ENCODE data around the gene PRH2. TPM values are rescaled to one million over a fixed set of nuclear protein-coding genes. Genes with fewer than 3 reads are reported as not detected.
A peak's percentile ranks its signal among the peaks of the same experiment; 100 is the strongest.

Gene PRH2
- total and polyA plus RNA-seq, 2 donors (not counting 3 experiments of a cell fraction or from before 2014, with no cell fraction given): not detected

GRCh38 chr12:10959804-10960203 is 30.8 kb downstream of the PRH2 start:
- Histone ChIP-seq H3K9ac (replicated peaks; ENCODE audit: extremely low read depth, insufficient read depth, low read length) (no peak overlapping the region), H3K4me1 (ENCODE audit: control insufficient read depth, extremely low read depth, insufficient read depth, low read length) (no peaks in the 10 kb centered on the region), H3K9me1 (replicated peaks; ENCODE audit: control insufficient read depth, extremely low read depth, insufficient read depth, low read length) (no peaks in the 10 kb centered on the region), H3K27me3 (ENCODE audit: control insufficient read depth in 2 of 2, insufficient read depth in 2 of 2, low read length in 2 of 2) (no peaks in the 10 kb centered on the region), H3K4me2 (ENCODE audit: insufficient read depth, low read length) (no peak overlapping the region), H3K4me3 (replicated peaks in 1 of 3; ENCODE audit: insufficient read depth in 1 of 3, low read depth in 1 of 3, low read length in 3 of 3) (no peak overlapping the region), H3K79me2 (ENCODE audit: control insufficient read depth, insufficient read depth, low read length) (no peaks in the 10 kb centered on the region), H3K27ac (ENCODE audit: insufficient read depth, low read depth, low read length) (no peak overlapping the region), H4K20me1 (replicated peaks; ENCODE audit: control insufficient read depth, extremely low read depth, insufficient read depth, low read length) (no peaks in the 10 kb centered on the region), H3K9me3 (replicated peaks; ENCODE audit: control insufficient read depth, insufficient read depth, low read length) (no peaks in the 10 kb centered on the region), H3K36me3 (ENCODE audit: control insufficient read depth in 2 of 2, extremely low read depth in 1 of 2, insufficient read depth in 2 of 2, low read length in 2 of 2) (no peaks in the 10 kb centered on the region), H2AFZ (ENCODE audit: low read depth, low read length) (no peak overlapping the region)
- TF ChIP-seq POLR2AphosphoS5 (IDR thresholded peaks at IDR 0.05; ENCODE audit: insufficient read depth, low read depth, low read length) (no peak), JUN (IDR thresholded peaks at IDR 0.05; ENCODE audit: borderline replicate concordance, insufficient read depth, insufficient read length, low read depth) (no peak), MAX (IDR thresholded peaks at IDR 0.05; ENCODE audit: insufficient read depth, insufficient read length) (no peak), GATA2 (IDR thresholded peaks at IDR 0.05; ENCODE audit: insufficient read depth, insufficient read length, low read depth, low read length) (no peak)
- no peak for FAIRE-seq
- BruUV-seq (replicated peaks): no TSS peak
- intact Hi-C loops (cut with micrococcal nuclease): loop anchor here (2.0 to 10.0 kb wide), 2 partner anchors 215 to 239 kb away; partner anchors contain the start of gene SMIM10L1
- dilution Hi-C loops (cut with MboI; ENCODE audit: extremely low pct_ligation_motif_present, low sequenced_read_pairs): no loop called here
- CTCF ChIA-PET: interaction anchor here (0.7 to 1.1 kb wide), 2 partner anchors 212 to 240 kb away, joined by 3 to 8 read pairs; no protein-coding TSS in a partner anchor
- peak; percentile 38 for DNase-seq (ENCODE audit: low read depth, low spot score)
- POLR2A ChIA-PET: no interaction called here

- FAIRE-seq: no peak
- no peak for TF ChIP-seq FOS (IDR thresholded peaks at IDR 0.05; ENCODE audit: borderline replicate concordance, insufficient read depth, low read length)
- ChIA-PET CTCF (interaction anchor here (0.7 to 1.1 kb wide), 2 partner anchors 212 to 239 kb away, joined by 3 to 8 read pairs; no protein-coding TSS in a partner anchor), POLR2A (no interaction called here)
- no peak overlapping the region for H3K4me2 ChIP-seq (ENCODE audit: insufficient read depth, low read length)
- H3K9me3 ChIP-seq (replicated peaks; ENCODE audit: control insufficient read depth, insufficient read depth, low read length): no peaks in the 10 kb centered on the region
- no TSS peak for BruUV-seq (replicated peaks)
- intact Hi-C loops (cut with micrococcal nuclease) (loop anchor here (10.0 kb wide), 1 partner anchor 215 kb away; the partner anchor contains the start of gene SMIM10L1), dilution Hi-C loops (cut with MboI; ENCODE audit: extremely low pct_ligation_motif_present, low sequenced_read_pairs) (no loop called here)
- H3K4me3 ChIP-seq (replicated peaks in 1 of 3; ENCODE audit: insufficient read depth in 1 of 3, low read depth in 1 of 3, low read length in 3 of 3): no peak overlapping the region
- DNase-seq (ENCODE audit: low read depth, low spot score): no peak
- no peak overlapping the region for H3K9ac ChIP-seq (replicated peaks; ENCODE audit: extremely low read depth, insufficient read depth, low read length)
- no peak overlapping the region for H3K27ac ChIP-seq (ENCODE audit: insufficient read depth, low read depth, low read length)
- H3K27me3 ChIP-seq (ENCODE audit: control insufficient read depth in 2 of 2, insufficient read depth in 2 of 2, low read length in 2 of 2): no peaks in the 10 kb centered on the region
- no peaks in the 10 kb centered on the region for H3K36me3 ChIP-seq (ENCODE audit: control insufficient read depth in 2 of 2, extremely low read depth in 1 of 2, insufficient read depth in 2 of 2, low read length in 2 of 2)
- no peak overlapping the region for H2AFZ ChIP-seq (ENCODE audit: low read depth, low read length)
- no peaks in the 10 kb centered on the region for H3K4me1 ChIP-seq (ENCODE audit: control insufficient read depth, extremely low read depth, insufficient read depth, low read length)
- H3K79me2 ChIP-seq (ENCODE audit: control insufficient read depth, insufficient read depth, low read length): no peaks in the 10 kb centered on the region
- no peaks in the 10 kb centered on the region for H3K9me1 ChIP-seq (replicated peaks; ENCODE audit: control insufficient read depth, extremely low read depth, insufficient read depth, low read length)
- no peaks in the 10 kb centered on the region for H4K20me1 ChIP-seq (replicated peaks; ENCODE audit: control insufficient read depth, extremely low read depth, insufficient read depth, low read length)
Observed at GRCh38 chr12:10960211-10960610, 31.2 kb downstream of the PRH2 start.

Measured in endothelial cell of umbilical vein (primary cell).